SK-N-SH treated with all-trans-retinoic acid at 6 μM for 48 hours (cell line): Measurements from ENCODE around the gene EPHX1.
"Not testable (repeated sequence)": the region's sequence is repeated elsewhere in the genome, so short reads cannot be mapped to it uniquely, and the experiment has no call there.

ENCODE experiments used
- ATAC-seq: fragments of 200-7000 bp; cut with Tn5 transposase; 3 replicates; pipeline ENCODE4 v1.9.1; 2020; ENCODE audit warnings: mild to moderate bottlenecking, moderate library complexity
- ARNTL ChIP-seq: fragments of 450-650 bp; formaldehyde crosslinking; IDR thresholded peaks from 2 replicates; pipeline ENCODE4 v1.5.0; 2020; ENCODE audit warnings: low read depth, mild to moderate bottlenecking, moderate library complexity, borderline replicate concordance
- BACH2 ChIP-seq: fragments of 250-450 bp; sonication (Bioruptor Pico); IDR thresholded peaks from 2 replicates; pipeline ENCODE4 v1.9.0; 2021; ENCODE audit warnings: mild to moderate bottlenecking, borderline replicate concordance
- CSDC2 ChIP-seq: fragments of 250-450 bp; sonication (Bioruptor Pico); IDR thresholded peaks from 2 replicates; pipeline ENCODE4 v1.5.0; 2020; ENCODE audit warnings: mild to moderate bottlenecking, moderate library complexity
- ESRRG ChIP-seq: fragments of 250-450 bp; sonication (Bioruptor Pico); IDR thresholded peaks from 2 replicates; pipeline ENCODE4 v1.6.1; 2021; ENCODE audit warnings: mild to moderate bottlenecking
- GLIS3 ChIP-seq: fragments of 250-450 bp; sonication (Bioruptor Pico); IDR thresholded peaks from 2 replicates; pipeline ENCODE4 v1.5.0; 2020; ENCODE audit warnings: mild to moderate bottlenecking, moderate library complexity
- ISL1 ChIP-seq: fragments of 250-450 bp; sonication (Bioruptor Pico); IDR thresholded peaks from 2 replicates; pipeline ENCODE4 v2.1.2; 2022; ENCODE audit warnings: mild to moderate bottlenecking, moderate library complexity
- OSR1 ChIP-seq: fragments of 250-450 bp; sonication (Bioruptor Pico); IDR thresholded peaks from 2 replicates; pipeline ENCODE4 v1.8.0; 2022; ENCODE audit warnings: moderate library complexity, mild to moderate bottlenecking, inconsistent platforms
- PPARA ChIP-seq: fragments of 250-450 bp; sonication (Bioruptor Pico); IDR thresholded peaks from 2 replicates; pipeline ENCODE4 v1.5.0; 2020; ENCODE audit warnings: mild to moderate bottlenecking, borderline replicate concordance
- RARB ChIP-seq: fragments of 250-450 bp; sonication (Bioruptor Pico); IDR thresholded peaks from 2 replicates; pipeline ENCODE4 v1.8.0; 2021; ENCODE audit warnings: mild to moderate bottlenecking, moderate library complexity
- SNAI2 ChIP-seq: fragments of 250-450 bp; sonication (Bioruptor Pico); IDR thresholded peaks from 2 replicates; pipeline ENCODE4 v1.5.0; 2020; ENCODE audit warnings: mild to moderate bottlenecking, moderate library complexity
- TCF4 ChIP-seq: fragments of 250-450 bp; sonication (Bioruptor Pico); IDR thresholded peaks from 2 replicates; pipeline ENCODE4 v1.8.0; 2021; ENCODE audit warnings: mild to moderate bottlenecking, moderate library complexity, borderline replicate concordance
- TOX ChIP-seq: fragments of 250-450 bp; sonication (Bioruptor Pico); IDR thresholded peaks from 2 replicates; pipeline ENCODE4 v1.8.0; 2021; ENCODE audit warnings: mild to moderate bottlenecking, moderate library complexity, borderline replicate concordance
- ZC3H10 ChIP-seq: fragments of 250-450 bp; sonication (Bioruptor Pico); IDR thresholded peaks from 2 replicates; pipeline ENCODE4 v1.5.1; 2021; ENCODE audit warnings: mild to moderate bottlenecking, moderate library complexity
- ZFP3 ChIP-seq: fragments of 250-450 bp; sonication (Bioruptor Pico); IDR thresholded peaks from 2 replicates; pipeline ENCODE4 v1.5.0; 2020; ENCODE audit warnings: mild to moderate bottlenecking, moderate library complexity
- ZFP30 ChIP-seq: fragments of 450-650 bp; formaldehyde crosslinking; IDR thresholded peaks from 2 replicates; pipeline ENCODE4 v1.5.0; 2022; ENCODE audit warnings: mild to moderate bottlenecking, moderate library complexity
- ZNF565 ChIP-seq: fragments of 450-650 bp; formaldehyde crosslinking; conservative IDR thresholded peaks from 2 replicates; pipeline ENCODE4 v1.5.0; 2020; ENCODE audit warnings: low read depth, mild to moderate bottlenecking, moderate library complexity
- ZNF70 ChIP-seq: fragments of 450-650 bp; formaldehyde crosslinking; IDR thresholded peaks from 2 replicates; pipeline ENCODE4 v1.5.0; 2020; ENCODE audit warnings: mild to moderate bottlenecking, moderate library complexity
- ZNF8 ChIP-seq: fragments of 450-650 bp; formaldehyde crosslinking; IDR thresholded peaks from 2 replicates; pipeline ENCODE4 v1.5.0; 2020; ENCODE audit warnings: mild to moderate bottlenecking, moderate library complexity
- TF ChIP-seq, protein P1 (sequence below): fragments of 250-450 bp; sonication (Bioruptor Pico); IDR thresholded peaks from 2 replicates; pipeline ENCODE4 v1.8.0; 2020; ENCODE audit warnings: mild to moderate bottlenecking, moderate library complexity, borderline replicate concordance
- TF ChIP-seq, protein P2 (sequence below): fragments of 250-450 bp; sonication (Bioruptor Pico); IDR thresholded peaks from 2 replicates; pipeline ENCODE4 v1.5.1; 2021; ENCODE audit warnings: mild to moderate bottlenecking, moderate library complexity
- TF ChIP-seq, protein P3 (sequence below): fragments of 250-450 bp; sonication (Bioruptor Pico); IDR thresholded peaks from 2 replicates; pipeline ENCODE4 v1.5.1; 2020; ENCODE audit warnings: low read depth, mild to moderate bottlenecking, moderate library complexity
- TF ChIP-seq, protein P4 (sequence below): fragments of 250-450 bp; sonication (Bioruptor Pico); IDR thresholded peaks from 2 replicates; pipeline ENCODE4 v1.5.0; 2020; ENCODE audit warnings: mild to moderate bottlenecking, moderate library complexity

Gene EPHX1

DNA sequence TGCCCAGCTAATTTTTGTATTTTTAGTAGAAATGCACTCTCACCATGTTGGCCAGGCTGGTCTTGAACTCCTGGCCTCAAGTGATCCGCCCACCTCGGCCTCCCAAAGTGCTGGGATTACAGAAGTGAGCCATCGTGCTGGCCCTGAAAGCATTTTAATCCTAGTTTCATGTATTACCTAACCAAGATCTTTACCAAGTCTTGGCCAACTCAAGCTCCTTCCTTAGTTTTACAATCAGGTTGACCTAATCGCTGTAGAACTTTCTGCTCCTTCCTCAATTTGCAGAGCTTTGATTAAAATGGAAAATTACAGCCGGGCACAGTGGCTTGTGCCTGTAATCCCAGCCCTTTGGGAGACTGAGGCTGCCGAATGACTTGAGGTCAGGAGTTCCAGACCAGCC, 75.4 kb downstream of the EPHX1 start:
- no peak for ATAC-seq
- no peak for TF ChIP-seq RARB (CRISPR knock-in tag)
- TF ChIP-seq, protein P1, sequence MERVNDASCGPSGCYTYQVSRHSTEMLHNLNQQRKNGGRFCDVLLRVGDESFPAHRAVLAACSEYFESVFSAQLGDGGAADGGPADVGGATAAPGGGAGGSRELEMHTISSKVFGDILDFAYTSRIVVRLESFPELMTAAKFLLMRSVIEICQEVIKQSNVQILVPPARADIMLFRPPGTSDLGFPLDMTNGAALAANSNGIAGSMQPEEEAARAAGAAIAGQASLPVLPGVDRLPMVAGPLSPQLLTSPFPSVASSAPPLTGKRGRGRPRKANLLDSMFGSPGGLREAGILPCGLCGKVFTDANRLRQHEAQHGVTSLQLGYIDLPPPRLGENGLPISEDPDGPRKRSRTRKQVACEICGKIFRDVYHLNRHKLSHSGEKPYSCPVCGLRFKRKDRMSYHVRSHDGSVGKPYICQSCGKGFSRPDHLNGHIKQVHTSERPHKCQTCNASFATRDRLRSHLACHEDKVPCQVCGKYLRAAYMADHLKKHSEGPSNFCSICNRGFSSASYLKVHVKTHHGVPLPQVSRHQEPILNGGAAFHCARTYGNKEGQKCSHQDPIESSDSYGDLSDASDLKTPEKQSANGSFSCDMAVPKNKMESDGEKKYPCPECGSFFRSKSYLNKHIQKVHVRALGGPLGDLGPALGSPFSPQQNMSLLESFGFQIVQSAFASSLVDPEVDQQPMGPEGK (CRISPR knock-in tag) = no peak
- no peak for TF ChIP-seq OSR1
- no peak for TF ChIP-seq ARNTL (CRISPR knock-in tag)
- TF ChIP-seq ZNF565 (CRISPR knock-in tag) = no peak
- TF ChIP-seq, protein P2, sequence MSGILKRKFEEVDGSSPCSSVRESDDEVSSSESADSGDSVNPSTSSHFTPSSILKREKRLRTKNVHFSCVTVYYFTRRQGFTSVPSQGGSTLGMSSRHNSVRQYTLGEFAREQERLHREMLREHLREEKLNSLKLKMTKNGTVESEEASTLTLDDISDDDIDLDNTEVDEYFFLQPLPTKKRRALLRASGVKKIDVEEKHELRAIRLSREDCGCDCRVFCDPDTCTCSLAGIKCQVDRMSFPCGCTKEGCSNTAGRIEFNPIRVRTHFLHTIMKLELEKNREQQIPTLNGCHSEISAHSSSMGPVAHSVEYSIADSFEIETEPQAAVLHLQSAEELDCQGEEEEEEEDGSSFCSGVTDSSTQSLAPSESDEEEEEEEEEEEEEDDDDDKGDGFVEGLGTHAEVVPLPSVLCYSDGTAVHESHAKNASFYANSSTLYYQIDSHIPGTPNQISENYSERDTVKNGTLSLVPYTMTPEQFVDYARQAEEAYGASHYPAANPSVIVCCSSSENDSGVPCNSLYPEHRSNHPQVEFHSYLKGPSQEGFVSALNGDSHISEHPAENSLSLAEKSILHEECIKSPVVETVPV (CRISPR knock-in tag) = no peak
- no peak for TF ChIP-seq PPARA (CRISPR knock-in tag)
- TF ChIP-seq, protein P3, sequence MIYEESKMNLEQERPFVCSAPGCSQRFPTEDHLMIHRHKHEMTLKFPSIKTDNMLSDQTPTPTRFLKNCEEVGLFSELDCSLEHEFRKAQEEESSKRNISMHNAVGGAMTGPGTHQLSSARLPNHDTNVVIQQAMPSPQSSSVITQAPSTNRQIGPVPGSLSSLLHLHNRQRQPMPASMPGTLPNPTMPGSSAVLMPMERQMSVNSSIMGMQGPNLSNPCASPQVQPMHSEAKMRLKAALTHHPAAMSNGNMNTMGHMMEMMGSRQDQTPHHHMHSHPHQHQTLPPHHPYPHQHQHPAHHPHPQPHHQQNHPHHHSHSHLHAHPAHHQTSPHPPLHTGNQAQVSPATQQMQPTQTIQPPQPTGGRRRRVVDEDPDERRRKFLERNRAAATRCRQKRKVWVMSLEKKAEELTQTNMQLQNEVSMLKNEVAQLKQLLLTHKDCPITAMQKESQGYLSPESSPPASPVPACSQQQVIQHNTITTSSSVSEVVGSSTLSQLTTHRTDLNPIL = no peak
- TF ChIP-seq ISL1 (CRISPR knock-in tag) = no peak
- no peak for TF ChIP-seq TOX
- no peak for TF ChIP-seq ESRRG (CRISPR knock-in tag)
- no peak for TF ChIP-seq ZFP3

DNA sequence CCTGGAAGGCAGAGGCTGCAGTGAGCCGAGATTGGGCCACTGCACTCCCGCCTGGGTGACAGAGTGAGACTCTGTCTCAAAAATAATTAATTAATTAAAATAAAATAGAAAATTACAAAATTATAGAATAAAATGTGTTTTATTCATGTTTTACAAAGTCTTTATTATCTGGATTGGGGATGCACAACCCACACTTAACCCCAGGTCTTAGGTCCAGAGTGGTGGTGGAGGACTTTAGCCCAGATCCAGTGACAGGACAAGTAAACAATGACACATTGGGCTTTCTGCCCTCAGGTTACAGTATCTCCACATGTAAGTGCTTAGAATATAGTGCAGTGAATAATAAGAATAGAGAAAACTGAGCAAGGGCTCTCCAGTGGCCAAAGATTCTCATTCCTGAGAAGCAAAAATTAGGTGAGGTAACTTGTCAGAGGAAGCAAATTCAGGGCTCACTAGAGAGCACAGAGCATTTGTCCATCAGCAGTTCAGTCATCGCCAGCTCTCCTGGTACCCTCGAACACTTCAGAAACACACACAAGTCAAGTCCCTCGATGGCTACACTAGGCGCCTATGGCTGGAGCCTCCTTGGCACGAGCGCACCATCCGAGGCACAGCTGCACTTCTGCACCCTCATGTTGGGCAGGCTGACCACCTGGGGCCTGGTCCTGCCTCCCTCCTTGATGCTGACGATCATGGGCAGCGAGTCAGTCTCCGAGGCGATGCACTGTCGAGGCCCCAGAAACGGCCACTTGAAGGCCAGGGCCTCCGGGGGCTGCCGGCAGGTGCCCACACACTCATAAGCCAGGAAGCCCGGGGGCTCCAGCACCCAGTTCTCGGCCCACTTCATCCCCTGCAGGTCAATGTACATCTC, 76.5 kb downstream of the EPHX1 start:
- TF ChIP-seq ZNF70 (no peak), ZNF565 (CRISPR knock-in tag) (no peak), CSDC2 (CRISPR knock-in tag) (no peak), ESRRG (CRISPR knock-in tag) (no peak), ZFP3 (no peak), ZNF8 (CRISPR knock-in tag) (no peak), SNAI2 (no peak), OSR1 (no peak), ZC3H10 (no peak), ARNTL (CRISPR knock-in tag) (no peak), TCF4 (CRISPR knock-in tag) (no peak), ISL1 (CRISPR knock-in tag) (no peak)
- TF ChIP-seq, protein P4, sequence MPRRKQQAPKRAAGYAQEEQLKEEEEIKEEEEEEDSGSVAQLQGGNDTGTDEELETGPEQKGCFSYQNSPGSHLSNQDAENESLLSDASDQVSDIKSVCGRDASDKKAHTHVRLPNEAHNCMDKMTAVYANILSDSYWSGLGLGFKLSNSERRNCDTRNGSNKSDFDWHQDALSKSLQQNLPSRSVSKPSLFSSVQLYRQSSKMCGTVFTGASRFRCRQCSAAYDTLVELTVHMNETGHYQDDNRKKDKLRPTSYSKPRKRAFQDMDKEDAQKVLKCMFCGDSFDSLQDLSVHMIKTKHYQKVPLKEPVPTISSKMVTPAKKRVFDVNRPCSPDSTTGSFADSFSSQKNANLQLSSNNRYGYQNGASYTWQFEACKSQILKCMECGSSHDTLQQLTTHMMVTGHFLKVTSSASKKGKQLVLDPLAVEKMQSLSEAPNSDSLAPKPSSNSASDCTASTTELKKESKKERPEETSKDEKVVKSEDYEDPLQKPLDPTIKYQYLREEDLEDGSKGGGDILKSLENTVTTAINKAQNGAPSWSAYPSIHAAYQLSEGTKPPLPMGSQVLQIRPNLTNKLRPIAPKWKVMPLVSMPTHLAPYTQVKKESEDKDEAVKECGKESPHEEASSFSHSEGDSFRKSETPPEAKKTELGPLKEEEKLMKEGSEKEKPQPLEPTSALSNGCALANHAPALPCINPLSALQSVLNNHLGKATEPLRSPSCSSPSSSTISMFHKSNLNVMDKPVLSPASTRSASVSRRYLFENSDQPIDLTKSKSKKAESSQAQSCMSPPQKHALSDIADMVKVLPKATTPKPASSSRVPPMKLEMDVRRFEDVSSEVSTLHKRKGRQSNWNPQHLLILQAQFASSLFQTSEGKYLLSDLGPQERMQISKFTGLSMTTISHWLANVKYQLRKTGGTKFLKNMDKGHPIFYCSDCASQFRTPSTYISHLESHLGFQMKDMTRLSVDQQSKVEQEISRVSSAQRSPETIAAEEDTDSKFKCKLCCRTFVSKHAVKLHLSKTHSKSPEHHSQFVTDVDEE (CRISPR knock-in tag) = no peak
- TF ChIP-seq, protein P3 = no peak
- TF ChIP-seq, protein P1 (CRISPR knock-in tag) = no peak
- ATAC-seq = no peak

DNA sequence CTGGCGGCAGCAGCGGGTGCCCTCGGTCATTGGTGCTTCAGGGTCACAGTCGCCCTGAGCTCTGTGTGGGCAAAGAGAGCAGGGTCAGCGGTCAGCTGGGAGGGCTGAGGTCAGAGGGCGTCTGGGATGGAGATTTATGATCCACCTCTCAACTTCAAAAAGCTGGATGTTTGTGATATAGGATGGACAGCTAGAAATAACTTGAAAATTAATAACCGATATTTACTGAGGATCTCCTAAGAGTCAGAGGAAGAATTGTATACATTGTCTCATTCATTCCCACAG, 77.0 kb downstream of the EPHX1 start:
- no peak for TF ChIP-seq ZFP30 (CRISPR knock-in tag)
- TF ChIP-seq PPARA (CRISPR knock-in tag) = no peak
- no peak for TF ChIP-seq ZFP3
- TF ChIP-seq GLIS3 (CRISPR knock-in tag) = no peak
- TF ChIP-seq BACH2 (CRISPR knock-in tag) = no peak
- TF ChIP-seq OSR1 = no peak
- no peak for TF ChIP-seq ZC3H10
- no peak for TF ChIP-seq ESRRG (CRISPR knock-in tag)
- no peak for TF ChIP-seq CSDC2 (CRISPR knock-in tag)
- no peak for TF ChIP-seq ARNTL (CRISPR knock-in tag)
- TF ChIP-seq ZNF70 = no peak
- TF ChIP-seq SNAI2 = no peak
- TF ChIP-seq, protein P2 (CRISPR knock-in tag) = no peak
- ATAC-seq = no peak

DNA sequence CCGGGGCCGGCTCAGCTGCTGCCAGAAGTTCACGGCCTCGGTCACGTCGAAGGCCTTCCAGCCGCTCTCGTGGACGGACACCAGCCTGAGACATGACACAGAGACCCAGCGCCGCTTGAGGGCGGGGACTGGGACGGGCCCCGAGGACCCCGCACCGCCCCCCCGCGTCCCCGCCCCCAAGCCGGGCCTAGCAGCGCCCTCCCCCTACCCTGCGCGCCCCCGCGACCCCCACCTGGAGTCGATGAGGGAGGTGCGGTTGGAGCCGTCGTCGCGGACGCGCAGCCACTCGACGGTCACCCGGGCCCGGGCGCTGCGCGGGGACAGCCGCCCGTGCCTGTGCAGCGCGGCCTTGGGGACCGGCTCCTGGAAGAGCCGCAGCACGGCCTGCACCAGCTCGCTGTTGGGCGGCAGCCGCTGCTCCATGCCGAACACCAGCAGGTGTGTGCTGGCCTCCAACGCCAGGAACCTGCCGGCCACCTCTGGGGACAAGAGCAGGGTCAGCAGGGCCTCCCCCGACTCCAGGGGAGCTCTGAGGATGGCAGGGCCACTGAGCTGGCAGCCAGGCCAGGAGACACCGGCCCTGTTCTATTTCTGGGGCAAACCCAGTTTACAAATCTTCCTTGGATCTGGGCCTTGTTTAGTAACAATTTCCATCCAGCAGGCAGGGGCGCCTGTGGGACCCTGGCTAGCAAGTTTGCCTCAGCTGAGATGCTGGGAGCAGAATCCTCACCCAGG, 77.8 kb downstream of the EPHX1 start:
- ATAC-seq = not testable (repeated sequence)
